Kasumi-1 (cell line): ENCODE results near the gene FSHB.
"Not testable (repeated sequence)": the region's sequence is repeated elsewhere in the genome, so short reads cannot be mapped to it uniquely, and the experiment has no call there.

Experiments used
- DNase-seq, 2 experiments: peaks; one replicate each; lab custom pipeline; 2025; lab: John Stamatoyannopoulos, UW

The FSHB gene

GRCh38 chr11:30230714-30231113 is at the start of gene FSHB:
Gene FSHB, plus strand, starts transcription at chr11:30231014. Its CDS starts 889 bp downstream, at chr11:30231903.
- DNase-seq = no peak

GRCh38 chr11:30186748-30187147 is 44.1 kb upstream of the FSHB start:
- DNase-seq = no peak

DNA sequence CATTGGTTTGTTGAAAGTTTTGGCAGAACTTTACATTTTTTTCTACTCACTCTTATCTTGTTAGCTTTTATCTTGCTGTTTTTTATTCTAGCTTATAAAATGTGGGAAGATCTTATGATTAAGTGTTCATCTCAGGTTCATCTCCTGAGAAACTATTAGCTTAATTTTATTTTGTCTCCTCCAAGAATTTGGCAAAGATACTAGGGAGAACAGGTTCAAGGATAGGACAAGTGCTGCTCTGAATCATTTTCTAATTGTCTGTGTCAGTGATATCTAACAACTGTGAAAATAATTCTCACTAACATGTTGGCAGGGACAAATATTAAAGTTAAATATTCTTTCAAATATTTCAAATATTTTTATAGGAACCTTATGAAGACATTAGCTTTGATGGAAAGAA is 38.2 kb upstream of the FSHB start:
- no peak for DNase-seq

GRCh38 chr11:30196400-30197206 is 34.2 kb upstream of the FSHB start:
- DNase-seq = peak; percentile 41 to 45

DNA sequence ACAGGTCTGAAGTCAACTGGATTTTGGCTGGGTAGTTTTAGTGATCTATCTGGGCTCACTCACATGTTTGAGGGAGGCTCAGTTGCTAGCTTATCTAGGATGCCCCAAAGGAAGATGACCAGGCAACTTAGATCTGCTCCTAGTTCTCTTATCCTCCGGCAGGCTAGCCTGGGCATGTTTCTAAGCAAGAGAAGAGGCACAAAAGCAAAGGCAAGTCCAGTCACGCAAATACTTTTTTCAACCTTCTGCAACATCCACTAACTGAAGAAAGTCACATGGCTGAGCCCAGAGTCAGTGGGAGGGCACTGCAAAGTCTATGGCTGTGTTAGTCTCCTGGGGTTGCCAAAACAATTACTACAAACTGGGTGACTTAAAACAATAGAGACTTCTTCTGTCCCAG is 32.9 kb upstream of the FSHB start:
- DNase-seq = no peak

DNA sequence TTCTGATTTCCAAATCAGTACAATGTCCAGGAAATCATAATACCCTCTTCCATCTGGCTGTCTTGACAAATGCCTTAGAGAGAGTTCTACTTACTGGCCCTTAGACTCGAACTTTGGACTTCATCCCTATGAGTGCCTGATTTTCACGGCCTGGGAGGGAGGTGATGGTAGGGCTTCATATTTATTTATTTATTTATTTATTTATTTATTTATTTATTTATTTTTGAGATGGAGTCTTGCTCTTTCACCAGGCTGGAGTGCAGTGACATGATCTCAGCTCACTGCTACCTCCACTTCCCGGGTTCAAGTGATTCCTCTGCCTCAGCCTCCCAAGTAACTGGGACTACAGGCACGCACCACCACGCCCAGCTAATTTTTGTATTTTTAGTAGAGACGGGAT is 27.8 kb upstream of the FSHB start:
- not testable (repeated sequence) for DNase-seq

DNA sequence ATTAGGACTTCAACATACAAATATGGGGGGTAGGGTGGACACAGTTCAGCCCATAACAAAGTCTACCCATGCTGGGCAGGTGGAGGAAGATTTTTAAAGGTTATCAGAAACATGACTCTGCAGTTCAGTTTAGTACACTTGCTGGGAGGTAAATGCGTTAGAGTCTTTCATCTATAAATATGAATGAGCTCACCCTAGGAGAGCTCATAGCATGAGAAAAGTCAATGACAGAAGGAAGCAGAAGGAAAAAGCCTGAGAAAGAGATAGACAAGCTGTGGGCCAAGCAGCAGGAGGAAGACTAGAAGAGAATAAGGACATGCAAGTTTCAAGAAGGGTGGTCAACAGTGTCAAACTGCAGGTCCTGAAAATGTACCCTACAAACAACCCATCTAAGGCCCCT is 27.0 kb upstream of the FSHB start:
- DNase-seq = no peak

GRCh38 chr11:30206249-30206996 is 24.4 kb upstream of the FSHB start:
- peak; percentile 3 to 17 for DNase-seq

GRCh38 chr11:30210357-30210756 is 20.5 kb upstream of the FSHB start:
- DNase-seq = no peak

DNA sequence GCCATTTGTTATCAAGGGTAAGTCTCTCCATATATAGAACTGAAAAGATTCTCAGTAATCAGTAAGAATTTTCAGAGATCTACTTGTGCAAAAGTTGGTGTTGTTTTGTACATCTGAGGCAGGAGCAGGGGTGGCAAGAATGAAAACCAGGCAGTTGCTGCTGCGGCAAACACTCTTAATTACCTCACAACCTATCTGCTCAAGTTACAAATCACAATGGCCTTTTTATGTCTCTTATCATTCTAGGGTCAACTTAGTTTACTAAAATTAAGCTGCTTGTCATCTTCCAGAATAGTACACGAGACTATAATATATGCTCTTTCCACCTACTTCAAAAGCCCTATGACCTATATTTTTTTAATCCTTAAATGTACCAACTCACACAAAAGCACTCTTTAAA is 14.3 kb upstream of the FSHB start:
- DNase-seq = no peak

- no peak for DNase-seq
Observed at GRCh38 chr11:30218278-30218677, 12.5 kb upstream of the FSHB start.

- DNase-seq = no peak
Observed at GRCh38 chr11:30225642-30226041, 5.2 kb upstream of the FSHB start.

GRCh38 chr11:30228323-30228884 is 2.4 kb upstream of the FSHB start:
- no peak for DNase-seq

- no peak for DNase-seq
Observed at GRCh38 chr11:30239025-30239424, 8.2 kb downstream of the FSHB start.

DNA sequence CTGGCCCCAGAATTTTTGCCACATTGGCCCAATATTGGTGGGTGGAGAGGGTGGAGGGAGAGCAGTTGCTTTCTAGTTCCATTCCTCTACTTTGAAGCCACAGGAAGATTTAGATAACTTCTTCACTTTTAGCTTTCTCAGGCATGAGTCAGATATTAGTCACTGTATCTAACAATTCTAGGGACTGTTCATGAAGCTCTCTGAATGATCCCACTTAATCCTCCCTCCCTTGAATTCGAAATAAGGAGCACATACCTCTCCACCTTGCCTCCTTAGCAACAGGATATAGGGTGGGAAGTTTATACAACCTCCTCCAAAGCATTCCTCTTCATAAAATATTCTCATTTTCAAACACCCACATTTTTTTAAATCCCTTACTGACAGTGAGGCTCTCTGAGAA is 13.5 kb downstream of the FSHB start:
- no peak for DNase-seq

GRCh38 chr11:30245621-30246020 is 14.8 kb downstream of the FSHB start:
- DNase-seq = no peak

DNA sequence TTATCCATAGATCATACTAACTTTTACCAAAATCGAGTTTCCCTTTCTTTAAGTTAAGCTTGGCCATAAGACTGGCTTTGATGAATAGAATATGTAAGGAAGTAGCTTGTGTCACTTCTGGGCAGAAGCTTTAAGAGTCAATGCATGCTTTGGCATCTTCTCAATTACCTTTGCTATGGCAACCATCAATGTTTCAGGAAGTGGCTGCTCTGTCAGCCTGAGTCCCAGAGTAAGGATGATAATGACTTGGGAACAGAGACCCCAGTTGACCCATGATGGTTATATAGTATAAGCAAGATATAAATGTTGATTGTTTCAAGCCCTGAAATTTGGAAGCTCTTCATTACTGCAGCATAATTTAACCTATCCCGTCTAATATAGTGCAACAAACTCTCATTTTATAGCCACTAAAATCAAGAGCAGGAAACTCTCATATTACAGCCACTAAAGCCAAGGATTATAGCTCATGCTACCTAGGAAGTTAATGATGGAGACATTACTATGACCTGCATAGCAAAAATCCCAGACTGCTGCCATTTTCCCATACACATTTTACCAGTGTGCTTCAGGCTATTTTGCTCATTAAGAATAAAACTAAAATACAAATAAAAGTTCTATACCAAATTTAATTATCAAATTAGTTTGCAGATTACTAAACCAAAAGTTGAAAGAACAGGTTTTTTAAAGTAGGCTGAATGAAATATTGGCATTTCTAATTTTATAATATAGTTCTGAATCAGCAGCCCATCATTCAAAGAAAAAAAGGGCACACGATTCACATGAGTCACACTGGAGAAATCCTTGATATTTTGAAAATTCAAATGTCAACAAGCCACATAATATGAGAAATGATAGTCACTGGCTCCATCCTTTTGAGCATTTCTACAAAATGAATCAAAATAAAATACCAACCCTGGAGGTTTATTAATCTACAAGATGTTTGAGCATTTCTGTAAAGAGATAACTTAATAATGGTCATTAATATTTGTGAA is 23.8 kb downstream of the FSHB start:
- DNase-seq = no peak

DNA sequence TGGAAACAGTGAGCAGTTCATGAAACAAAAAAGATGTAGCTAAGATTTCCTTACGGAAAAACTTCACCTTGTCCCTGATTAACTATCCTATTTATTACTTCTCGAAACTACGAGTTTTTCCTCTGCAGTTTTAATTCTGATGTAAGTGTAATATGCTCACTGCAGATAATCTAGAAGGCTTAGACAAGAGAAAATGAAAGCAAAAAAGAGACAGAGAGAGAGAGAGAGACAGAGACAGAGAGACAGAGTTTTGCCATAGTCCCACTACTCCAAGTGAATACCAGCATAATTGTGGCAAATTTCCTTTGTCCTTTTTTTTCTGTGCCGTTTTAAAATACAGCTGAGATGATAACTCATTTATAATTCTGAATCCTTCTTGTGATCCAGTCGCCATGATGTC is 24.8 kb downstream of the FSHB start:
- DNase-seq = no peak

GRCh38 chr11:30257058-30257457 is 26.2 kb downstream of the FSHB start:
- DNase-seq = no peak

- no peak for DNase-seq
Observed at GRCh38 chr11:30258679-30259078, 27.9 kb downstream of the FSHB start.

DNA sequence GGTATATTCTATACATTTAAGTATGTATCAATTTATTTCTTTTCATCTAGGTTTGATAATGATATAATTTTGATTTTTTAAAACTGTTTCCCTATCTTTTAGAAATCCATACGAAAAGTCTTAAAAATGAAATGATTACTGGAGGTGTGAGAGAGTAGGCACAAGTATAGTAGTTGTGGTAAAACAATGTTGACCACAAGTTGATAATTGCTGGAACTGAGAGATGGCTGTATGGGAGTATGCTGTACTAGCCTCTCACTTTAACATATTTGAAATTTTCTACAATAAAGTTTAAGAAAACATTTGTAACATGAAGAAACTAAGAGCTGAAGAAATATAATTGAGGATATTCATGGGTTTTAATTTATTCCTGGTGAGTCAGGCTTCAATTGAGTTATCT is 30.0 kb downstream of the FSHB start:
- no peak for DNase-seq

DNA sequence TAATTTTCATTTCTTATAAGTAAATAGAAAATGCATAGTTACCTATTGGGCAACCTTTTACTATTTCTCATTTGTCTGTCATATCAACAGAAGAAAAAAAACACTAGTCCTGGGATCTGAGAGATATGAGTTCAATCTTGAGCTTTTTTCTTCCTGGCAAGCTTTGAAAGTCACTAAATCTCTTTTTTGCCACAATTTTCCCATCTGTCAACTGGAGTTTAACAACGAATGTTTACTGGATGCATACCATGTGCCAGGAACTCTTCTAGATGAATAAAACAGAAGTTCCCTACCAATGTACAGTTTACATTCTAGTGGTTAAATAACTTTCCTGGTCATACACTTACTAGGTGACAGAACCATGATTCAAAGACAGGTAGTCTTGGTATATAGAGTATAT is 31.0 kb downstream of the FSHB start:
- DNase-seq = no peak
